ENCODE measurements around the gene NR2F1-AS1.

DNA sequence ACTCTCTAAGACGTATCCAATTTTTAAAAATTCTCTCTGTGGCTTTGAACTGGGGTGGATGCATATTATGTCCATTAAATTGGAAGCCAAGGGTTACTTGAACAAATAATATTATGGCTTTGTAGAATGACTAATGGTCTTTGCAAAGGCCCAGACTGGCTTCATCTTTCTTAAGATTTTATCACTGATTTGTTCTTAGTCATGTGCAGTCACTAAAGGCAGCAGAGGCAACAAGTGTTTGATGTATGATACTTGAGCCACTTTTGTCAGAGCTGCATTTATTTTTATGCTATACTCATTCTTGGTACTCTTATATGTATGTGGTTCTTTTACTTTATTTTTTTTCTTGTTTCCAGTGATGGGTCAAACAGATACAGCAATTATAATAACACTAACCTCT is 152.2 kb downstream of the NR2F1-AS1 start:
- TF ChIP-seq, protein P1, sequence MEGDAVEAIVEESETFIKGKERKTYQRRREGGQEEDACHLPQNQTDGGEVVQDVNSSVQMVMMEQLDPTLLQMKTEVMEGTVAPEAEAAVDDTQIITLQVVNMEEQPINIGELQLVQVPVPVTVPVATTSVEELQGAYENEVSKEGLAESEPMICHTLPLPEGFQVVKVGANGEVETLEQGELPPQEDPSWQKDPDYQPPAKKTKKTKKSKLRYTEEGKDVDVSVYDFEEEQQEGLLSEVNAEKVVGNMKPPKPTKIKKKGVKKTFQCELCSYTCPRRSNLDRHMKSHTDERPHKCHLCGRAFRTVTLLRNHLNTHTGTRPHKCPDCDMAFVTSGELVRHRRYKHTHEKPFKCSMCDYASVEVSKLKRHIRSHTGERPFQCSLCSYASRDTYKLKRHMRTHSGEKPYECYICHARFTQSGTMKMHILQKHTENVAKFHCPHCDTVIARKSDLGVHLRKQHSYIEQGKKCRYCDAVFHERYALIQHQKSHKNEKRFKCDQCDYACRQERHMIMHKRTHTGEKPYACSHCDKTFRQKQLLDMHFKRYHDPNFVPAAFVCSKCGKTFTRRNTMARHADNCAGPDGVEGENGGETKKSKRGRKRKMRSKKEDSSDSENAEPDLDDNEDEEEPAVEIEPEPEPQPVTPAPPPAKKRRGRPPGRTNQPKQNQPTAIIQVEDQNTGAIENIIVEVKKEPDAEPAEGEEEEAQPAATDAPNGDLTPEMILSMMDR (IDR thresholded peaks at IDR 0.05) = no peak
- TF ChIP-seq JUN (CRISPR knock-in tag; IDR thresholded peaks at IDR 0.05) (no peak), CREM (CRISPR knock-in tag; IDR thresholded peaks at IDR 0.05) (no peak), HMGA2 (CRISPR knock-in tag; IDR thresholded peaks at IDR 0.05) (no peak), GTF2I (CRISPR knock-in tag; conservative IDR thresholded peaks at IDR 0.05) (no peak), MXD4 (CRISPR knock-in tag; IDR thresholded peaks at IDR 0.05; ENCODE audit: borderline replicate concordance) (no peak)
- TF ChIP-seq, protein P2, sequence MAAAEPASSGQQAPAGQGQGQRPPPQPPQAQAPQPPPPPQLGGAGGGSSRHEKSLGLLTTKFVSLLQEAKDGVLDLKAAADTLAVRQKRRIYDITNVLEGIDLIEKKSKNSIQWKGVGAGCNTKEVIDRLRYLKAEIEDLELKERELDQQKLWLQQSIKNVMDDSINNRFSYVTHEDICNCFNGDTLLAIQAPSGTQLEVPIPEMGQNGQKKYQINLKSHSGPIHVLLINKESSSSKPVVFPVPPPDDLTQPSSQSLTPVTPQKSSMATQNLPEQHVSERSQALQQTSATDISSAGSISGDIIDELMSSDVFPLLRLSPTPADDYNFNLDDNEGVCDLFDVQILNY (CRISPR knock-in tag; IDR thresholded peaks at IDR 0.05) = no peak
- TF ChIP-seq, protein P3, sequence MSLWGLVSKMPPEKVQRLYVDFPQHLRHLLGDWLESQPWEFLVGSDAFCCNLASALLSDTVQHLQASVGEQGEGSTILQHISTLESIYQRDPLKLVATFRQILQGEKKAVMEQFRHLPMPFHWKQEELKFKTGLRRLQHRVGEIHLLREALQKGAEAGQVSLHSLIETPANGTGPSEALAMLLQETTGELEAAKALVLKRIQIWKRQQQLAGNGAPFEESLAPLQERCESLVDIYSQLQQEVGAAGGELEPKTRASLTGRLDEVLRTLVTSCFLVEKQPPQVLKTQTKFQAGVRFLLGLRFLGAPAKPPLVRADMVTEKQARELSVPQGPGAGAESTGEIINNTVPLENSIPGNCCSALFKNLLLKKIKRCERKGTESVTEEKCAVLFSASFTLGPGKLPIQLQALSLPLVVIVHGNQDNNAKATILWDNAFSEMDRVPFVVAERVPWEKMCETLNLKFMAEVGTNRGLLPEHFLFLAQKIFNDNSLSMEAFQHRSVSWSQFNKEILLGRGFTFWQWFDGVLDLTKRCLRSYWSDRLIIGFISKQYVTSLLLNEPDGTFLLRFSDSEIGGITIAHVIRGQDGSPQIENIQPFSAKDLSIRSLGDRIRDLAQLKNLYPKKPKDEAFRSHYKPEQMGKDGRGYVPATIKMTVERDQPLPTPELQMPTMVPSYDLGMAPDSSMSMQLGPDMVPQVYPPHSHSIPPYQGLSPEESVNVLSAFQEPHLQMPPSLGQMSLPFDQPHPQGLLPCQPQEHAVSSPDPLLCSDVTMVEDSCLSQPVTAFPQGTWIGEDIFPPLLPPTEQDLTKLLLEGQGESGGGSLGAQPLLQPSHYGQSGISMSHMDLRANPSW (CRISPR knock-in tag; conservative IDR thresholded peaks at IDR 0.05; ENCODE audit: low read depth) = no peak
- TF ChIP-seq, protein P4, sequence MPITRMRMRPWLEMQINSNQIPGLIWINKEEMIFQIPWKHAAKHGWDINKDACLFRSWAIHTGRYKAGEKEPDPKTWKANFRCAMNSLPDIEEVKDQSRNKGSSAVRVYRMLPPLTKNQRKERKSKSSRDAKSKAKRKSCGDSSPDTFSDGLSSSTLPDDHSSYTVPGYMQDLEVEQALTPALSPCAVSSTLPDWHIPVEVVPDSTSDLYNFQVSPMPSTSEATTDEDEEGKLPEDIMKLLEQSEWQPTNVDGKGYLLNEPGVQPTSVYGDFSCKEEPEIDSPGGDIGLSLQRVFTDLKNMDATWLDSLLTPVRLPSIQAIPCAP (CRISPR knock-in tag; IDR thresholded peaks at IDR 0.05) = no peak
- TF ChIP-seq, protein P5, sequence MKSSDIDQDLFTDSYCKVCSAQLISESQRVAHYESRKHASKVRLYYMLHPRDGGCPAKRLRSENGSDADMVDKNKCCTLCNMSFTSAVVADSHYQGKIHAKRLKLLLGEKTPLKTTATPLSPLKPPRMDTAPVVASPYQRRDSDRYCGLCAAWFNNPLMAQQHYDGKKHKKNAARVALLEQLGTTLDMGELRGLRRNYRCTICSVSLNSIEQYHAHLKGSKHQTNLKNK (CRISPR knock-in tag; IDR thresholded peaks at IDR 0.05) = no peak
- TF ChIP-seq, protein P6, sequence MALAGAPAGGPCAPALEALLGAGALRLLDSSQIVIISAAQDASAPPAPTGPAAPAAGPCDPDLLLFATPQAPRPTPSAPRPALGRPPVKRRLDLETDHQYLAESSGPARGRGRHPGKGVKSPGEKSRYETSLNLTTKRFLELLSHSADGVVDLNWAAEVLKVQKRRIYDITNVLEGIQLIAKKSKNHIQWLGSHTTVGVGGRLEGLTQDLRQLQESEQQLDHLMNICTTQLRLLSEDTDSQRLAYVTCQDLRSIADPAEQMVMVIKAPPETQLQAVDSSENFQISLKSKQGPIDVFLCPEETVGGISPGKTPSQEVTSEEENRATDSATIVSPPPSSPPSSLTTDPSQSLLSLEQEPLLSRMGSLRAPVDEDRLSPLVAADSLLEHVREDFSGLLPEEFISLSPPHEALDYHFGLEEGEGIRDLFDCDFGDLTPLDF (CRISPR knock-in tag; IDR thresholded peaks at IDR 0.05) = no peak
- TF ChIP-seq, protein P7, sequence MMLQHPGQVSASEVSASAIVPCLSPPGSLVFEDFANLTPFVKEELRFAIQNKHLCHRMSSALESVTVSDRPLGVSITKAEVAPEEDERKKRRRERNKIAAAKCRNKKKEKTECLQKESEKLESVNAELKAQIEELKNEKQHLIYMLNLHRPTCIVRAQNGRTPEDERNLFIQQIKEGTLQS (CRISPR knock-in tag; conservative IDR thresholded peaks at IDR 0.05) = no peak
- TF ChIP-seq, protein P8, sequence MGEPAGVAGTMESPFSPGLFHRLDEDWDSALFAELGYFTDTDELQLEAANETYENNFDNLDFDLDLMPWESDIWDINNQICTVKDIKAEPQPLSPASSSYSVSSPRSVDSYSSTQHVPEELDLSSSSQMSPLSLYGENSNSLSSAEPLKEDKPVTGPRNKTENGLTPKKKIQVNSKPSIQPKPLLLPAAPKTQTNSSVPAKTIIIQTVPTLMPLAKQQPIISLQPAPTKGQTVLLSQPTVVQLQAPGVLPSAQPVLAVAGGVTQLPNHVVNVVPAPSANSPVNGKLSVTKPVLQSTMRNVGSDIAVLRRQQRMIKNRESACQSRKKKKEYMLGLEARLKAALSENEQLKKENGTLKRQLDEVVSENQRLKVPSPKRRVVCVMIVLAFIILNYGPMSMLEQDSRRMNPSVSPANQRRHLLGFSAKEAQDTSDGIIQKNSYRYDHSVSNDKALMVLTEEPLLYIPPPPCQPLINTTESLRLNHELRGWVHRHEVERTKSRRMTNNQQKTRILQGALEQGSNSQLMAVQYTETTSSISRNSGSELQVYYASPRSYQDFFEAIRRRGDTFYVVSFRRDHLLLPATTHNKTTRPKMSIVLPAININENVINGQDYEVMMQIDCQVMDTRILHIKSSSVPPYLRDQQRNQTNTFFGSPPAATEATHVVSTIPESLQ (CRISPR knock-in tag; IDR thresholded peaks at IDR 0.05) = no peak
